ENCODE results near the gene FOSL1. TPM values are rescaled to one million over a fixed set of nuclear protein-coding genes. Genes with fewer than 3 reads are reported as not detected.
A peak's percentile ranks its signal among the peaks of the same experiment; 100 is the strongest.
"Not testable (repeated sequence)": the region's sequence is repeated elsewhere in the genome, so short reads cannot be mapped to it uniquely, and the experiment has no call there.

Gene FOSL1
- total RNA-seq, 1 experiment from 2014 or later = not detected

DNA sequence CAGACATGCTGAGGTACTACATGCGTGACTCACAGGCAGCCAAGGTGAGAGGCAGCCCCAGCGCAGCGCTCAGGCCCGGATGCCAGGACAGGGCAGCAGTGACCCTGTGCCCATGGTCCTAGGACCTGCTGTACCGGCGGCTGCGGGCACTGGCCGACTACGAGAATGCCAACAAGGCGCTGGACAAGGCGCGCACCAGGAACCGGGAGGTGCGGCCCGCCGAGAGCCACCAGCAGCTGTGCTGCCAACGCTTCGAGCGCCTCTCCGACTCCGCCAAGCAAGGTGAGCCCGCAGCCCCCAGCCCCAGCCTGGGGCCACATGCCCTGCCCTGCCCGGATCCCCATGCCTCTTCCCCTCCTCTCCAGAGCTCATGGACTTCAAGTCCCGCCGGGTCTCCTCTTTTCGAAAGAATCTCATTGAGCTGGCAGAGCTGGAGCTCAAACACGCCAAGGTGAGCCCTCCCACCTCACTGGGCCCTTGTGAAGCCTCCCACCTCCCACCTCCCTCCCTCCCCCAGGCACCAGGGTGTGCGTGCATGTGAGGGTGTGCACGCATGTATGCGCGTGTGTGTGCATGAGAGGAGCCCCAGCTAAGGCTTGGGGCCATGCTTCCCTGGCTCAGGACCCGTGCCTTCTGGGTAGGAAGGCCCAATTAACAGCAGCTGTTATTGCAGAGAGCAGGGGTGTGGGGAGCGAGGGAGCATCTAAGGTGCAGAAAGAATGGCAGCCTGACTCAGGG, 47.5 kb downstream of the FOSL1 start:
- Histone ChIP-seq H3K4me3 (ENCODE audit: low read length) (no peak overlapping the region), H3K4me2 (ENCODE audit: low read depth, low read length, poor library complexity, severe bottlenecking) (no peak overlapping the region), H3K9me3 (ENCODE audit: low read length) (no peaks in the 10 kb centered on the region), H3K9ac (ENCODE audit: low read length) (no peak overlapping the region), H4K20me1 (ENCODE audit: insufficient read depth, low read depth, low read length) (peaks cover 44% of the 10 kb centered on the region), H3K27me3 (ENCODE audit: low read length) (no peaks in the 10 kb centered on the region), H3K9me2 (replicated peaks; ENCODE audit: insufficient read depth, low read length) (no peaks in the 10 kb centered on the region), H3K79me2 (ENCODE audit: low read length) (peaks cover 22% of the 10 kb centered on the region), H2AFZ (ENCODE audit: low read length) (no peak overlapping the region), H3K4me1 (ENCODE audit: low read length) (peaks cover 9% of the 10 kb centered on the region), H3K27ac (ENCODE audit: low read length) (no peak overlapping the region), H3K36me3 (ENCODE audit: insufficient read depth, low read length) (peaks cover 45% of the 10 kb centered on the region)
- peak; percentile 59 for DNase-seq

DNA sequence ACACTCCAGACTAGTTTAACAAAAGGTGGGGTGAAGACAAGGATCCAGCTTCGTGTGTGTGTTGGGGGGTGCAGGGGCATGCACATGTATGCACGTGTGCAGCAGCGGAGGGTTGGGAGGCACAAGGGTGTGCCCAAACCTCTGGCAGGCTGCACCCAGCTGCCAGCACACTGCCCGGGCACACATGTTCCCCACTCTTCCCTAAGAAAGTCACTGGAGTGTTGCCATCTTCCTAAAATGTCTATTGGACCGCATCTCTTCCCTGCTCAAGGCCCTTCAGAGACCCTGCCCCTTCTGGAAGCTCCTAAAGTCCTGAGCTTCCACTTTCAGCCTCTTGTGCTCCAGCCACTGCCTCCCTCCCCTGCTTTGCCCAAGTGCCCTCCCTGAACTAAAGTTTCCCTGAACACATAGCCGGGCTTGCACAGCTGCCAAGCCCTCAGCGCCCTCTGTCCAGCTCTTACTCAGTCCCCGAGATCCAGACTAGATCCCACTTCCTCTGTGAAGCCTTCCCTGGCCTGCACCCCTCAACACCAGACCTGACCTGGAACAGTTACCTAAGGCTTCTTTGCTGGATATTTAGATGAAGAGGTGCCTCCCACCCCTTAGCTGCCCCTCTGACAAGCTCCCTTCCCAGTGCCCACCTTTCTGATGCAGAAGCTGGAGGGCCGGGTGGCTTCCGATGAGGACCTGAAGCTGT, 48.2 kb downstream of the FOSL1 start:
- Histone ChIP-seq H3K9me3 (ENCODE audit: low read length) (no peaks in the 10 kb centered on the region), H3K4me3 (ENCODE audit: low read length) (no peak overlapping the region), H3K79me2 (ENCODE audit: low read length) (peaks cover 16% of the 10 kb centered on the region), H2AFZ (ENCODE audit: low read length) (no peak overlapping the region), H4K20me1 (ENCODE audit: insufficient read depth, low read depth, low read length) (peaks cover 37% of the 10 kb centered on the region), H3K9ac (ENCODE audit: low read length) (no peak overlapping the region), H3K27me3 (ENCODE audit: low read length) (no peaks in the 10 kb centered on the region), H3K36me3 (ENCODE audit: insufficient read depth, low read length) (peaks cover 43% of the 10 kb centered on the region), H3K9me2 (replicated peaks; ENCODE audit: insufficient read depth, low read length) (no peaks in the 10 kb centered on the region), H3K4me2 (ENCODE audit: low read depth, low read length, poor library complexity, severe bottlenecking) (no peak overlapping the region), H3K4me1 (ENCODE audit: low read length) (peaks cover 9% of the 10 kb centered on the region), H3K27ac (ENCODE audit: low read length) (no peak overlapping the region)
- DNase-seq = peak; percentile 66

DNA sequence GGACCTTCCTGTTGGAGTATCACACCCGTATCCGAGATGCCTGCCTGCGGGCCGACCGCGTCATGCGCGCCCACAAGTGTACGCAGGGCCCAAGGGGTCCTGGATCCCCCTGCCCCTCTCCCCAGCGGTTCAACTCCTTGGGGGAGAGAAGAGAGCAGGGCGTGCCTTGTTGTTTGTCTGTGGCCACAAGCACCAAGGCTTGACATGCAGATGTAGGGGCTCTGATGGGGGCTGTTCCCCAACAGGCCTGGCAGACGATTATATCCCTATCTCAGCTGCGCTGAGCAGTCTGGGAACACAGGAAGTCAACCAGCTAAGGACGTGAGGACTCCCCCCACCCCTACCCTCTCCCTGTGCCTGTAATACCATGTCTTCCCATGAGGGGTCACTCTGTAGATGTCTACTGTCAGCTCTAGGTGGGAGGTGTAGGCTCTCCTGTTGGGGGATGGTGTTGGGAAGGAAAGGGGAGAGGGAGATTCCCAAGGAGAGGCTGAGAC, 49.1 kb downstream of the FOSL1 start:
- H3K4me3 ChIP-seq (ENCODE audit: low read length) = no peak overlapping the region
- H3K27me3 ChIP-seq (ENCODE audit: low read length) = no peaks in the 10 kb centered on the region
- H3K4me1 ChIP-seq (ENCODE audit: low read length) = peaks cover 2% of the 10 kb centered on the region
- H2AFZ ChIP-seq (ENCODE audit: low read length) = no peak overlapping the region
- H3K36me3 ChIP-seq (ENCODE audit: insufficient read depth, low read length) = peaks cover 35% of the 10 kb centered on the region
- peaks cover 7% of the 10 kb centered on the region for H3K79me2 ChIP-seq (ENCODE audit: low read length)
- peaks cover 29% of the 10 kb centered on the region for H4K20me1 ChIP-seq (ENCODE audit: insufficient read depth, low read depth, low read length)
- H3K9ac ChIP-seq (ENCODE audit: low read length) = no peak overlapping the region
- H3K27ac ChIP-seq (ENCODE audit: low read length) = no peak overlapping the region
- DNase-seq = peak; percentile 86
- H3K9me2 ChIP-seq (replicated peaks; ENCODE audit: insufficient read depth, low read length) = no peaks in the 10 kb centered on the region
- H3K9me3 ChIP-seq (ENCODE audit: low read length) = no peaks in the 10 kb centered on the region
- H3K4me2 ChIP-seq (ENCODE audit: low read depth, low read length, poor library complexity, severe bottlenecking) = no peak overlapping the region

DNA sequence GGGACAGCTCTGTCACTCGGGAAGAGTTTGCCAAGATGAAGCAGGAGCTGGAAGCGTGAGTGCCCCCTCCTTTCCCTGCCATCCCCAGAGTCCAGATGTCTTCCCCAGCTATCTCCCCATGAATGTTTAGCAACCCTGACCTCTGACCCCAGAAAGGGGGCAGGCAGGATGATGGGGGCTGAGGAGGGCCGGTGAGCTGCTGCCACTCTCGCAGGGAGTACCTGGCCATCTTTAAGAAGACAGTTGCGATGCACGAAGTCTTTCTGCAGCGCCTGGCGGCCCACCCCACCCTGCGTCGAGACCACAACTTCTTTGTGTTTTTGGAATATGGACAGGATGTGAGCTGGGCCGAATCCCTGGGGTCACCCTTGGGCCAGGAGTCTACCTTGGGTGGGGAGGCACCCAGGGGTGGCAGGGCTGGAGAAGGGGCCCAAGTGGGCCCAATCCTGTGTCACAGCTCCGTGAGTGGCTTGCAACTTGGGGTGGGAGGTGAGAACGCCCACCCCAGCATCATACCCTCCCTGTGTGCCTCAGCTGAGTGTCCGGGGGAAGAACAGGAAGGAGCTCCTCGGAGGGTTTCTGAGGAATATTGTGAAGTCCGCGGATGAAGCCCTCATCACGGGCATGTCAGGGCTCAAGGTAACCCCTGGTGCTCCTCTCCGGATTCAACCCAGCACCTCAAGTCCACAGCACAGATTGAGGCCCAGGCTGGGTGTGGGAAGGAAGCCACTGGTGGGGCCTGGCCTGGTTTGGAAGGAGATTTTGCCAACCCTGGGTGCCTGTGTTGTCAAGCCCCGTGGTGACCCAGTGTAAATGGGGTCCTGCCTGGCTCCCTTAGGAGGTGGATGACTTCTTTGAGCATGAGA, 49.7 kb downstream of the FOSL1 start:
- Histone ChIP-seq H3K4me3 (ENCODE audit: low read length) (no peak overlapping the region), H3K36me3 (ENCODE audit: insufficient read depth, low read length) (peaks cover 28% of the 10 kb centered on the region), H3K9me3 (ENCODE audit: low read length) (no peaks in the 10 kb centered on the region), H3K4me1 (ENCODE audit: low read length) (no peaks in the 10 kb centered on the region), H3K9ac (ENCODE audit: low read length) (no peak overlapping the region), H3K79me2 (ENCODE audit: low read length) (0 out of 2 replicates have a peak, but pooled peaks cover under 1% of the 10 kb centered on the region), H3K4me2 (ENCODE audit: low read depth, low read length, poor library complexity, severe bottlenecking) (no peak overlapping the region), H3K27me3 (ENCODE audit: low read length) (no peaks in the 10 kb centered on the region), H3K9me2 (replicated peaks; ENCODE audit: insufficient read depth, low read length) (no peaks in the 10 kb centered on the region), H4K20me1 (ENCODE audit: insufficient read depth, low read depth, low read length) (peaks cover 22% of the 10 kb centered on the region), H3K27ac (ENCODE audit: low read length) (no peak overlapping the region), H2AFZ (ENCODE audit: low read length) (no peak overlapping the region)
- peak; percentile 65 for DNase-seq

DNA sequence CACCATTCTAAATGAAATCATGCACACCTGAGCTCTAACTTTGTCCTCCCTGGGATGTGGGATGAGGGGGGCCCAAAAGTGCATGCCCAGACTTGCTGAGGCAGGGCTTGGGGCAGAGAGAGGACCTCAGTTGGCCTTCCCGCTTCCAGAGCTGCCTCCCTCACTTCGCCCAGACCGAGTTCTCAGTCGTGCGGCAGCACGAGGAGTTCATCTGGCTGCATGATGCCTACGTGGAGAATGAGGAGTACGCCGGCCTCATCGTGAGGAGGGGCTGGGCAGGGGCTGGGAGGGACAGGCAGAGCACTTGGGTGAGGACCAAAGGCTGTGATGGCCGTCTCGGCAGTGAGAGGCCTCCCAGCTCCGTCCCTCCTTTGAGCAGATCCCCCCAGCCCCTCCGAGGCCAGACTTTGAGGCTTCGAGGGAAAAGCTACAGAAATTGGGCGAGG, 50.4 kb downstream of the FOSL1 start:
- Histone ChIP-seq H3K27me3 (ENCODE audit: low read length) (no peaks in the 10 kb centered on the region), H3K4me2 (ENCODE audit: low read depth, low read length, poor library complexity, severe bottlenecking) (no peak overlapping the region), H3K27ac (ENCODE audit: low read length) (no peak overlapping the region), H4K20me1 (ENCODE audit: insufficient read depth, low read depth, low read length) (peaks cover 16% of the 10 kb centered on the region), H2AFZ (ENCODE audit: low read length) (no peak overlapping the region), H3K9me2 (replicated peaks; ENCODE audit: insufficient read depth, low read length) (no peaks in the 10 kb centered on the region), H3K4me1 (ENCODE audit: low read length) (no peaks in the 10 kb centered on the region), H3K9ac (ENCODE audit: low read length) (no peak overlapping the region), H3K4me3 (ENCODE audit: low read length) (no peak overlapping the region), H3K36me3 (ENCODE audit: insufficient read depth, low read length) (peaks cover 22% of the 10 kb centered on the region), H3K9me3 (ENCODE audit: low read length) (no peaks in the 10 kb centered on the region), H3K79me2 (ENCODE audit: low read length) (no peaks in the 10 kb centered on the region)
- DNase-seq = peak; percentile 44

DNA sequence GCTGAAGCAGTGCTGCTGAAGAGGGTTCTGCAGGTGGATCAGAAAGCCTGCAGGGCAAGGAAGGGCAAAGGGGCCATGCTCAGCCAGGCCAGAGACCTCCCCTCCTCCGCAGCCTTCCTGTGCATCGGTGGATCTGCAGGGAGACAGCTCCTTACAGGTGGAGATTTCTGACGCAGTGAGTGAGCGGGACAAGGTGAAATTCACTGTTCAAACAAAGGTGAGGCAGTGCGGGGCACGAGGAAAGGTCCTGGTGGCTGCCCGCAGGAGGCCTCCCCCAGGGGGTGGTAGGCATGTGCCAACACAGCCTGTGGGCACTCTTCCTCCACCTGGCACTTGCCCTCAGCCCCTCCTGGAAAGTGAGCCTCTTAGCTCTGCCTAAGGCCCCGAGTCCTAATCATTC, 50.8 kb downstream of the FOSL1 start:
- no peak overlapping the region for H3K9ac ChIP-seq (ENCODE audit: low read length)
- H2AFZ ChIP-seq (ENCODE audit: low read length) = no peak overlapping the region
- H3K4me1 ChIP-seq (ENCODE audit: low read length) = no peaks in the 10 kb centered on the region
- H3K79me2 ChIP-seq (ENCODE audit: low read length) = no peaks in the 10 kb centered on the region
- no peak overlapping the region for H3K4me3 ChIP-seq (ENCODE audit: low read length)
- no peak overlapping the region for H3K27ac ChIP-seq (ENCODE audit: low read length)
- no peaks in the 10 kb centered on the region for H3K9me3 ChIP-seq (ENCODE audit: low read length)
- DNase-seq = no peak
- H3K27me3 ChIP-seq (ENCODE audit: low read length) = no peaks in the 10 kb centered on the region
- H4K20me1 ChIP-seq (ENCODE audit: insufficient read depth, low read depth, low read length) = peaks cover 11% of the 10 kb centered on the region
- H3K36me3 ChIP-seq (ENCODE audit: insufficient read depth, low read length) = peaks cover 18% of the 10 kb centered on the region
- H3K4me2 ChIP-seq (ENCODE audit: low read depth, low read length, poor library complexity, severe bottlenecking) = no peak overlapping the region
- H3K9me2 ChIP-seq (replicated peaks; ENCODE audit: insufficient read depth, low read length) = no peaks in the 10 kb centered on the region

DNA sequence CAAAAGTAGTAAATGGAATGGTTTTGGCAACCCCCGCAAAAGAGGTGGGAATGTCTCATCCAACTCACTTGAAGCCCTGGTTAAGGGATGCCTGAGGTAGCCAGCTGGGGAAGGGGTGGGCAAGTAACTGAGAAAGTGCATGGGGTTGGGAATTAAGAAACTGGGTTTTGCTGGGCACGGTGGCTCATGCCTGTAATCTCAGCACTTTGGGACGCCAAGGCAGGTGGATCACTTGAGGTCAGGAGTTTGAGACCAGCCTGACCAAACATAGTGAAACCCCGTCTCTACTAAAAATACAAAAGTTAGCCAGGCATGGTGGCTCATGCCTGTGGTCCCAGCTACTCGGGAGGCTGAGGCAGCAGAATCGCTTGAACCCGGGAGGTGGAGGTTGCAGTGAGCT, 51.5 kb downstream of the FOSL1 start:
- H3K27me3 ChIP-seq (ENCODE audit: low read length); H3K4me2 ChIP-seq (ENCODE audit: low read depth, low read length, poor library complexity, severe bottlenecking): not testable (repeated sequence)
- peak; percentile 20 for DNase-seq

DNA sequence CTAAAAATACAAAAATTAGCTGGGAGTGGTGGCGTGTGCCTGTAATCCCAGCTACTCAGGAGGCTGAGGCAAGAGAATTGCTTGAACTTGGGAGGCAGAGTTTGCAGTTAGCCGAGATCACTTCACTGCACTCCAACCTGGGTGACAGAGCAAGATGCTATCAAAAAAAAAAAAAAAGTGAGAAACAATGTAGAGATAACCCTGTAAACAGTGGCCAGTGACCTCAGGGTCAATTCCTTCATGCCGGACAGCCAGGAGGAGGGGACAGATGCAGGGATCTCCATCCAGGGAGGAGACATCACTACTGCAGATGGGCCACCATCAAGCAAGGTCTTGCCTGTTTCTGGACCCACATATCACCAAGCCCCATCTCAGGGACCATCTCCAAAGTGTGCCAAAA, 52.4 kb downstream of the FOSL1 start:
- Histone ChIP-seq H4K20me1 (ENCODE audit: insufficient read depth, low read depth, low read length) (0 out of 2 replicates have a peak, but pooled peaks cover 5% of the 10 kb centered on the region), H3K36me3 (ENCODE audit: insufficient read depth, low read length) (peaks cover 3% of the 10 kb centered on the region; the same call in 1 of the 2 replicates), H2AFZ (ENCODE audit: low read length) (no peak overlapping the region), H3K27ac (ENCODE audit: low read length) (no peak overlapping the region), H3K27me3 (ENCODE audit: low read length) (no peaks in the 10 kb centered on the region), H3K9me3 (ENCODE audit: low read length) (no peaks in the 10 kb centered on the region), H3K79me2 (ENCODE audit: low read length) (no peaks in the 10 kb centered on the region), H3K4me1 (ENCODE audit: low read length) (no peaks in the 10 kb centered on the region), H3K4me2 (ENCODE audit: low read depth, low read length, poor library complexity, severe bottlenecking) (no peak overlapping the region), H3K4me3 (ENCODE audit: low read length) (no peak overlapping the region), H3K9ac (ENCODE audit: low read length) (no peak overlapping the region), H3K9me2 (replicated peaks; ENCODE audit: insufficient read depth, low read length) (no peaks in the 10 kb centered on the region)
- no peak for DNase-seq

More for the DNA sequence above, 51.5 kb downstream of the FOSL1 start:
- peaks cover 11% of the 10 kb centered on the region for H3K36me3 ChIP-seq (ENCODE audit: insufficient read depth, low read length)
- H3K9me2 ChIP-seq (replicated peaks; ENCODE audit: insufficient read depth, low read length); H3K27ac ChIP-seq (ENCODE audit: low read length); H3K79me2 ChIP-seq (ENCODE audit: low read length); H3K4me1 ChIP-seq (ENCODE audit: low read length); H3K9me3 ChIP-seq (ENCODE audit: low read length); H2AFZ ChIP-seq (ENCODE audit: low read length); H3K9ac ChIP-seq (ENCODE audit: low read length); H3K4me3 ChIP-seq (ENCODE audit: low read length); H4K20me1 ChIP-seq (ENCODE audit: insufficient read depth, low read depth, low read length): not testable (repeated sequence)
